Measurements from ENCODE around the gene ADAM19. TPM values are rescaled to one million over a fixed set of nuclear protein-coding genes. Genes with fewer than 3 reads are reported as not detected.

ADAM19 gene
- polyA plus RNA-seq, 1 donor from 2014 or later, result 9.9 TPM

DNA sequence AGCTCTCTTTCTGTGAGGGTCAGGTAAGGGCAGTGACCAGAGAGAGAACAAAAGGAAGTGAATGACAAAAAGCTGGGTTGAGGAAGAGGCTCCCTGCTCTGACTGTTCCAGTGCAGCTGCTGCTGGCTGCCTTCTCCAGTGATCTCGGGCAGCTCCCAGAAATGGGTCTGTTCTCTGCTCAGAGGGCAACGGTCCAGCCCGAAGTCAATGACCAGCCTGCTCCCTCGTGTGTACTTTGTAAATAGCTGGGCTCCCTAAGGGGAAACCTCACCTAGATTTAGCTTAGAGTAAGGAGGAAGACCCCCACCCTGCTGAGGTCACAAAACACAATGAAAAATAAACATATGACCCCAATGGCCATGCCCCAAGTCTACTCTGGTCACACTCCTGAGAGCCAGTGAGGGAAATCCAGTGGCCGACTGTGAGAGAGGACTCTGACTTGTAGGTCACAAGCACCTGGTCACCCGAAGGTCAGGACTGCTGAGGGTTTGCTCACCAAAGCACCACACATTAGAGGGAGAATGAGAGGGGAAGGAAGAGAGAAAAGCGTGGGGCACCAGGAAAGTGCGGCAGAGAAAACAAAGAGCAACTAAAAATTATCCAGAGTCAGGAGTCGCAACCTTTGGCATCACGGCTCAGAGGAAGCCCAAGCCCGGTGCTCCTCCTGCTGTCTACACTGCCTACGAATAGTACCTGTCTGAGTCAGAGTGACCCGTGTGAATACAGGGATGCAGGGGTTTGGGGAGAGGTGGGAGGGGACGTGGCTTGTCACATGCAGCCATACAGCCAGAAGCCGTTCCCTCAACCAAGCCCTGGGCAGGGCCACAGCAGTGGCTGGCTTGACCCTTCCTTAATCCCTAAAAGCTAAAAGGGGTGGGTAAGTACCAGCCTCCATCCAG lies 95.7 kb downstream of the ADAM19 start:
- H3K27ac ChIP-seq (ENCODE audit: low read length), result no peak overlapping the region

DNA sequence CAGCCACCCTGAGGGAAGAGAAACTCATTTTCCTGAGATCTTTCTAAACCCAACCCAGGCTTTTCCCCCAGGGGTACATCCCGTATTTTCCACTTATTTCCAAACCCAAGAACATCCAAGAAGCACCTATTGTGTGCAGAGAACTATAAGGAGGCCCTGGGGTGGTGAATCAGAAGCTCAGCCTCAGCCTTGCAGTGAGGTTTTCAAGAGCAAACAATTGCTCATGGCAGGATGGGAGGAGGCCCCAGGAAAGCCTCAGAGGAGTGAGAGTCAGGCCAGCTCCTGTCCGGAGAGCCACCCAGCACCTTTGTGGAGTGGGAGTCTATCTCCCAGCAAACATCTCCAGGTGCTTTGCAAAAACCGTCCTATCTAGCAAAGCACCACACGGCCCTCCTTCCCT lies 96.4 kb downstream of the ADAM19 start:
- no peaks in the 10 kb centered on the region for H3K79me2 ChIP-seq (replicated peaks; ENCODE audit: insufficient read depth, low read length)
- H3K27ac ChIP-seq (ENCODE audit: low read length), result no peak overlapping the region
- no peaks in the 10 kb centered on the region for H3K9me2 ChIP-seq (ENCODE audit: insufficient read depth, low read length)
- TF ChIP-seq, protein P1, sequence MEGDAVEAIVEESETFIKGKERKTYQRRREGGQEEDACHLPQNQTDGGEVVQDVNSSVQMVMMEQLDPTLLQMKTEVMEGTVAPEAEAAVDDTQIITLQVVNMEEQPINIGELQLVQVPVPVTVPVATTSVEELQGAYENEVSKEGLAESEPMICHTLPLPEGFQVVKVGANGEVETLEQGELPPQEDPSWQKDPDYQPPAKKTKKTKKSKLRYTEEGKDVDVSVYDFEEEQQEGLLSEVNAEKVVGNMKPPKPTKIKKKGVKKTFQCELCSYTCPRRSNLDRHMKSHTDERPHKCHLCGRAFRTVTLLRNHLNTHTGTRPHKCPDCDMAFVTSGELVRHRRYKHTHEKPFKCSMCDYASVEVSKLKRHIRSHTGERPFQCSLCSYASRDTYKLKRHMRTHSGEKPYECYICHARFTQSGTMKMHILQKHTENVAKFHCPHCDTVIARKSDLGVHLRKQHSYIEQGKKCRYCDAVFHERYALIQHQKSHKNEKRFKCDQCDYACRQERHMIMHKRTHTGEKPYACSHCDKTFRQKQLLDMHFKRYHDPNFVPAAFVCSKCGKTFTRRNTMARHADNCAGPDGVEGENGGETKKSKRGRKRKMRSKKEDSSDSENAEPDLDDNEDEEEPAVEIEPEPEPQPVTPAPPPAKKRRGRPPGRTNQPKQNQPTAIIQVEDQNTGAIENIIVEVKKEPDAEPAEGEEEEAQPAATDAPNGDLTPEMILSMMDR (IDR thresholded peaks at IDR 0.05; ENCODE audit: poor library complexity, severe bottlenecking), result no peak
- TF ChIP-seq SMC3 (conservative IDR thresholded peaks at IDR 0.05; ENCODE audit: poor library complexity), result no peak
- TF ChIP-seq, protein P2, sequence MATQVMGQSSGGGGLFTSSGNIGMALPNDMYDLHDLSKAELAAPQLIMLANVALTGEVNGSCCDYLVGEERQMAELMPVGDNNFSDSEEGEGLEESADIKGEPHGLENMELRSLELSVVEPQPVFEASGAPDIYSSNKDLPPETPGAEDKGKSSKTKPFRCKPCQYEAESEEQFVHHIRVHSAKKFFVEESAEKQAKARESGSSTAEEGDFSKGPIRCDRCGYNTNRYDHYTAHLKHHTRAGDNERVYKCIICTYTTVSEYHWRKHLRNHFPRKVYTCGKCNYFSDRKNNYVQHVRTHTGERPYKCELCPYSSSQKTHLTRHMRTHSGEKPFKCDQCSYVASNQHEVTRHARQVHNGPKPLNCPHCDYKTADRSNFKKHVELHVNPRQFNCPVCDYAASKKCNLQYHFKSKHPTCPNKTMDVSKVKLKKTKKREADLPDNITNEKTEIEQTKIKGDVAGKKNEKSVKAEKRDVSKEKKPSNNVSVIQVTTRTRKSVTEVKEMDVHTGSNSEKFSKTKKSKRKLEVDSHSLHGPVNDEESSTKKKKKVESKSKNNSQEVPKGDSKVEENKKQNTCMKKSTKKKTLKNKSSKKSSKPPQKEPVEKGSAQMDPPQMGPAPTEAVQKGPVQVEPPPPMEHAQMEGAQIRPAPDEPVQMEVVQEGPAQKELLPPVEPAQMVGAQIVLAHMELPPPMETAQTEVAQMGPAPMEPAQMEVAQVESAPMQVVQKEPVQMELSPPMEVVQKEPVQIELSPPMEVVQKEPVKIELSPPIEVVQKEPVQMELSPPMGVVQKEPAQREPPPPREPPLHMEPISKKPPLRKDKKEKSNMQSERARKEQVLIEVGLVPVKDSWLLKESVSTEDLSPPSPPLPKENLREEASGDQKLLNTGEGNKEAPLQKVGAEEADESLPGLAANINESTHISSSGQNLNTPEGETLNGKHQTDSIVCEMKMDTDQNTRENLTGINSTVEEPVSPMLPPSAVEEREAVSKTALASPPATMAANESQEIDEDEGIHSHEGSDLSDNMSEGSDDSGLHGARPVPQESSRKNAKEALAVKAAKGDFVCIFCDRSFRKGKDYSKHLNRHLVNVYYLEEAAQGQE (IDR thresholded peaks at IDR 0.05; ENCODE audit: borderline replicate concordance), result no peak
- no peak for TF ChIP-seq MXI1 (conservative IDR thresholded peaks at IDR 0.05; ENCODE audit: poor library complexity, severe bottlenecking)
- no peak for TF ChIP-seq RAD21 (conservative IDR thresholded peaks at IDR 0.05)
- TF ChIP-seq EZH2 (IDR thresholded peaks at IDR 0.05; ENCODE audit: borderline replicate concordance, insufficient read depth, low read length, poor library complexity, severe bottlenecking), result no peak
- peaks cover 8% of the 10 kb centered on the region for H3K36me3 ChIP-seq (ENCODE audit: insufficient read depth, low read length)
- no peaks in the 10 kb centered on the region for H3F3A ChIP-seq (ENCODE audit: insufficient read depth, low read length, poor library complexity, severe bottlenecking)
- H3K27me3 ChIP-seq (ENCODE audit: insufficient read depth, low read depth, low read length), result no peaks in the 10 kb centered on the region
- H3K4me3 ChIP-seq (ENCODE audit: low read length), result no peak overlapping the region
- no peak overlapping the region for H2AFZ ChIP-seq (ENCODE audit: low read depth, low read length)
- no peak overlapping the region for H3K4me2 ChIP-seq (ENCODE audit: low read length)
- no peaks in the 10 kb centered on the region for H3K9me3 ChIP-seq (ENCODE audit: low read length)
- no peak overlapping the region for H3K9ac ChIP-seq (ENCODE audit: low read length)
- no peaks in the 10 kb centered on the region for H4K20me1 ChIP-seq (ENCODE audit: insufficient read depth)

More for the DNA sequence above, 95.7 kb downstream of the ADAM19 start:
- TF ChIP-seq EZH2 (IDR thresholded peaks at IDR 0.05; ENCODE audit: borderline replicate concordance, insufficient read depth, low read length, poor library complexity, severe bottlenecking) (no peak), EP300 (conservative IDR thresholded peaks at IDR 0.05; ENCODE audit: poor library complexity, severe bottlenecking) (no peak), MXI1 (conservative IDR thresholded peaks at IDR 0.05; ENCODE audit: poor library complexity, severe bottlenecking) (no peak), POLR2AphosphoS5 (IDR thresholded peaks at IDR 0.05) (no peak), RAD21 (conservative IDR thresholded peaks at IDR 0.05) (no peak), SMC3 (conservative IDR thresholded peaks at IDR 0.05; ENCODE audit: poor library complexity) (no peak), TAF1 (IDR thresholded peaks at IDR 0.05; ENCODE audit: low read depth) (no peak)
- TF ChIP-seq, protein P1 (IDR thresholded peaks at IDR 0.05; ENCODE audit: poor library complexity, severe bottlenecking), result no peak
- TF ChIP-seq, protein P2 (IDR thresholded peaks at IDR 0.05; ENCODE audit: borderline replicate concordance), result no peak
- Histone ChIP-seq H3K9ac (ENCODE audit: low read length) (no peak overlapping the region), H3K9me3 (ENCODE audit: low read length) (no peaks in the 10 kb centered on the region), H3K9me2 (ENCODE audit: insufficient read depth, low read length) (no peaks in the 10 kb centered on the region), H3K36me3 (ENCODE audit: insufficient read depth, low read length) (peaks cover 8% of the 10 kb centered on the region), H3K4me3 (ENCODE audit: low read length) (no peak overlapping the region), H2AFZ (ENCODE audit: low read depth, low read length) (no peak overlapping the region), H3F3A (ENCODE audit: insufficient read depth, low read length, poor library complexity, severe bottlenecking) (no peaks in the 10 kb centered on the region), H4K20me1 (ENCODE audit: insufficient read depth) (no peaks in the 10 kb centered on the region), H3K27me3 (ENCODE audit: insufficient read depth, low read depth, low read length) (no peaks in the 10 kb centered on the region), H3K4me2 (ENCODE audit: low read length) (no peak overlapping the region), H3K79me2 (replicated peaks; ENCODE audit: insufficient read depth, low read length) (no peaks in the 10 kb centered on the region)
